K562 (cell line): Measurements from ENCODE around the gene GPHN. TPM values are rescaled to one million over a fixed set of nuclear protein-coding genes. Genes with fewer than 3 reads are reported as not detected.

Experiments used
- ATAC-seq: fragments of 200-7000 bp; cut with Tn5 transposase; 3 replicates; pipeline ENCODE4 v1.9.1; 2020; ENCODE audit warnings: moderate library complexity
- BruUV-seq: library from RNA; stranded (reverse); fragments of 400-500 nt; replicated peaks from 2 replicates; lab custom pipeline; 2021; lab: Mats Ljungman, UMichigan
- CTCF ChIA-PET: fragments of 300-600 bp; formaldehyde crosslinking; extraction: SDS; loops from one replicate; lab custom pipeline; 2021; ENCODE audit warnings: low intra/inter-chr PET ratio; lab: Yijun Ruan, JAX
- POLR2A ChIA-PET: fragments of 300-600, 350-650 bp; sonication (Branson Sonifier 250); formaldehyde crosslinking; extraction: SDS; loops from one replicate; lab custom pipeline; 2021; ENCODE audit warnings: antibody characterized with exemption, inconsistent platforms; lab: Yijun Ruan, JAX
- DNase-seq, 4 experiments: peaks; one replicate each; pipeline versions ENCODE4 v3.0.0 to v3.0.0-alpha.2; 2011 to 2018; ENCODE audit warnings: low spot score in 3 of 4, mixed read lengths in 3 of 4; ENCODE audit errors: extremely low read depth in 1 of 4
- FAIRE-seq: peaks from 2 replicates; lab custom pipeline; 2011; peaks lifted over from hg19 to GRCh38; lab: Jason Lieb, UNC
- H2AFZ ChIP-seq: 2 replicates; pipeline ENCODE4 v1.6.0; 2011; ENCODE audit warnings: low read depth, low read length, control low read depth, inconsistent platforms
- H3K27ac ChIP-seq: fragments of 200-600 bp; 3 replicates; pipeline ENCODE4 v1.8.0; 2011; ENCODE audit warnings: low read depth, mild to moderate bottlenecking, control low read depth, inconsistent platforms, low read length, moderate library complexity, mixed read lengths; ENCODE audit errors: extremely low read depth
- H3K27me3 ChIP-seq, 2 experiments: fragments of 300-600 bp in 1 of 2; 2 replicates in 1 of 2; 3 replicates in 1 of 2; pipeline versions ENCODE4 v1.6.0 to v1.8.0; 2011; ENCODE audit warnings: inconsistent platforms in 2 of 2, low read length in 2 of 2, mild to moderate bottlenecking in 1 of 2, mixed read lengths in 1 of 2, moderate library complexity in 1 of 2; ENCODE audit not compliant: control insufficient read depth in 2 of 2, insufficient read depth in 2 of 2
- H3K36me3 ChIP-seq: fragments of 300-600 bp; 3 replicates; pipeline ENCODE4 v1.8.0; 2011; ENCODE audit warnings: mild to moderate bottlenecking, low read length, inconsistent platforms; ENCODE audit not compliant: control insufficient read depth, insufficient read depth
- H3K4me1 ChIP-seq, 2 experiments: fragments of 200-600 bp in 1 of 2; replicated peaks in 1 of 2; 2 replicates in 1 of 2; 3 replicates in 1 of 2; pipeline versions ENCODE4 v1.5.1 to v1.8.0; 2011; ENCODE audit warnings: inconsistent platforms in 2 of 2, low read length in 2 of 2, mild to moderate bottlenecking in 1 of 2, mixed read lengths in 1 of 2, moderate library complexity in 1 of 2; ENCODE audit not compliant: control insufficient read depth in 2 of 2, insufficient read depth in 2 of 2
- H3K4me2 ChIP-seq: 2 replicates; pipeline ENCODE4 v1.6.1; 2011; ENCODE audit warnings: low read length, control low read depth, inconsistent platforms, mixed read lengths; ENCODE audit not compliant: insufficient read depth
- H3K4me3 ChIP-seq: fragments of 200-600 bp; sonication (generic), shearing (Covaris generic); 2 replicates; pipeline ENCODE4 v1.5.1; 2016; ENCODE audit warnings: control low read depth, inconsistent platforms
- H3K79me2 ChIP-seq: fragments of 200-600 bp; 3 replicates; pipeline ENCODE4 v1.8.0; 2011; ENCODE audit warnings: low read length, inconsistent platforms; ENCODE audit not compliant: control insufficient read depth, insufficient read depth
- H3K9ac ChIP-seq, 2 experiments: 2 replicates each; pipeline versions ENCODE4 v1.6.0 to v1.6.1; 2011; ENCODE audit warnings: low read depth in 2 of 2, low read length in 2 of 2, control low read depth in 1 of 2, inconsistent platforms in 1 of 2, mild to moderate bottlenecking in 1 of 2, mixed read lengths in 1 of 2; ENCODE audit not compliant: insufficient read depth in 1 of 2
- H3K9me1 ChIP-seq: one replicate; pipeline ENCODE4 v1.6.0; 2011; ENCODE audit warnings: inconsistent platforms, mild to moderate bottlenecking, low read length, moderate library complexity; ENCODE audit not compliant: control insufficient read depth, insufficient read depth
- H3K9me3 ChIP-seq: replicated peaks from 2 replicates; pipeline ENCODE4 v1.5.1; 2011; ENCODE audit warnings: low read depth, low read length, inconsistent platforms; ENCODE audit not compliant: control insufficient read depth, insufficient read depth
- H4K20me1 ChIP-seq: replicated peaks from 2 replicates; pipeline ENCODE4 v1.6.1; 2011; ENCODE audit warnings: low read length, inconsistent platforms, mixed read lengths; ENCODE audit not compliant: control insufficient read depth, insufficient read depth
- CBFA2T3 ChIP-seq: fragments of 450-650 bp; IDR thresholded peaks from 2 replicates; pipeline ENCODE4 v1.6.1; 2017
- CREBBP ChIP-seq: IDR thresholded peaks from one replicate; pipeline ENCODE4 v1.6.1; 2012; ENCODE audit warnings: low read depth, mild to moderate bottlenecking, control low read depth, inconsistent platforms, low read length
- PHB ChIP-seq: fragments of 250-450 bp; sonication (Bioruptor Pico); IDR thresholded peaks from 2 replicates; pipeline ENCODE4 v1.5.0; 2021
- SMC3 ChIP-seq: conservative IDR thresholded peaks from 2 replicates; pipeline ENCODE4 v1.6.1; 2011; ENCODE audit warnings: low read depth, low read length, improper control_type of control experiment; ENCODE audit not compliant: insufficient read depth
- ZBTB7A ChIP-seq: IDR thresholded peaks from 2 replicates; pipeline ENCODE4 v1.6.1; 2011; ENCODE audit warnings: low read depth, mild to moderate bottlenecking, low read length, moderate library complexity, borderline replicate concordance; ENCODE audit not compliant: control insufficient read depth
- ZNF175 ChIP-seq: fragments of 200-800 bp; sonication (Bioruptor generic); IDR thresholded peaks from 2 replicates; pipeline ENCODE4 v1.6.1; 2016; ENCODE audit warnings: low read depth, mild to moderate bottlenecking, missing genetic modification characterization, missing compliant biosample characterization
- ZNF354B ChIP-seq: fragments of 250-450 bp; sonication (Bioruptor Pico); IDR thresholded peaks from 2 replicates; pipeline ENCODE4 v1.4.0; 2020
- ZNF830 ChIP-seq: fragments of 250-450 bp; sonication (Bioruptor Pico); IDR thresholded peaks from 2 replicates; pipeline ENCODE4 v1.5.0; 2021; ENCODE audit warnings: mild to moderate bottlenecking
- WGBS: fragments of 100-300 bp; shearing (Covaris generic); methylation state at CpG from one replicate; pipeline ENCODE4 v1.1.6; 2016; ENCODE audit warnings: low coverage, mixed read lengths; ENCODE audit not compliant: insufficient coverage; ENCODE audit errors: missing lambda C conversion rate; 5-methylcytosine and 5-hydroxymethylcytosine counted together
- in situ Hi-C: fragments of 300-500 bp; cut with MboI; formaldehyde crosslinking; loops from 4 replicates; pipeline ENCODE4 v1.15.0; 2018; ENCODE audit warnings: inconsistent platforms, mixed read lengths
- intact Hi-C: fragments of 100-400 bp; cut with micrococcal nuclease; formaldehyde crosslinking; loops from 2 replicates; pipeline ENCODE4 v1.14.2; 2022
- polyA plus RNA-seq, 8 experiments: library from polyadenylated mRNA; depleted of rRNA in 4 of 8; stranded (reverse) in 5 of 8; unstranded in 3 of 8; fragments of >200 nt; fragmentation: Nextera tagmentation in 2 of 8; fragmentation: Illumina TruSeq in 1 of 8; extraction: Ambion mirVana in 2 of 8; extraction: Trizol in 1 of 8; gene quantifications; 2 replicates each; pipeline versions ENCODE4 v1.2.1 to v1.2.3, GENCODE V29; 2011 to 2014; ENCODE audit warnings: inconsistent platforms in 1 of 8, missing spikeins in 1 of 8
- total RNA-seq, 7 experiments: library from RNA; depleted of rRNA in 6 of 7; stranded (reverse); fragments of >200 nt in 6 of 7; fragmentation: Illumina TruSeq in 2 of 7; extraction: Trizol in 2 of 7; gene quantifications; 2 replicates each; pipeline versions ENCODE4 v1.2.1 to v1.2.3, GENCODE V29; 2011 to 2021; ENCODE audit warnings: low replicate concordance in 1 of 7

The GPHN gene
- total and polyA plus RNA-seq, 9 of the 15 experiments (the other 6 are each of a cell fraction or from before 2014, with no cell fraction given), result 5.9 to 16.0 (median 11.4) TPM

DNA sequence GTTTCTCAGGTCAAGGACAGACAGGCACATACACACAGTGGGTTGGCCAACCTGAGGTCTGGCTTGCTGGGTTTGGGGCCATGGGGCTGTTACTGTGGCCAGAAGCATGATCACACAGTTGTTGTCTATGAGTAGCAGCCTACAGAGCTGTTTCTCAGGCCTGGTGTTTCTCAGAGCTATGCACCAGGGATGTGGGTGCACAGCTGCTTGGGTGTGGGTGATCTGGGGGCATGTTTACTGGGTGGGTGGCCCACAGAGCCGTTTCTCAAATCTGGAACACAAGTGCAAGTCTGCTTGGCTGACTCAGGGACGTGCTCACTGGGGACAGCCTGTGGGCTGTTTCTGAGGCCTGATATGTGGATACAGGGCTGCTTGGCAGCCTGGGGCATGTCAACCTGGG, 710.2 kb downstream of the GPHN start:
- intact Hi-C loops, result no loop called here
- no peaks in the 10 kb centered on the region for H3K9me3 ChIP-seq
- 11% methylated on average over 1 of the region's 2 CpGs for WGBS
- DNase-seq, result no peak
- H3K4me2 ChIP-seq, result no peak overlapping the region
- no peak overlapping the region for H3K4me3 ChIP-seq
- no peaks in the 10 kb centered on the region for H3K9me1 ChIP-seq
- H3K27me3 ChIP-seq, result no peaks in the 10 kb centered on the region
- no peaks in the 10 kb centered on the region for H3K79me2 ChIP-seq
- H4K20me1 ChIP-seq, result no peaks in the 10 kb centered on the region
- CTCF ChIA-PET, result no interaction called here
- TF ChIP-seq ZNF830 (CRISPR knock-in tag), result no peak
- TF ChIP-seq CBFA2T3, result no peak
- TF ChIP-seq PHB (CRISPR knock-in tag), result no peak
- TF ChIP-seq ZBTB7A, result no peak
- TF ChIP-seq ZNF175 (CRISPR knock-in tag), result no peak
- TF ChIP-seq CREBBP, result no peak
- TF ChIP-seq SMC3, result no peak
- no peak for TF ChIP-seq ZNF354B (CRISPR knock-in tag)
- no peak overlapping the region for H3K9ac ChIP-seq
- BruUV-seq, result no TSS peak
- ATAC-seq, result no peak
- no peak overlapping the region for H2AFZ ChIP-seq
- in situ Hi-C loops, result no loop called here
- H3K36me3 ChIP-seq, result no peaks in the 10 kb centered on the region
- no peak overlapping the region for H3K27ac ChIP-seq
- POLR2A ChIA-PET, result no interaction called here
- FAIRE-seq, result no peak
- H3K4me1 ChIP-seq, result no peaks in the 10 kb centered on the region
